SK-N-MC (cell line): Measurements from ENCODE around the gene HDDC2.

Experiments
- EZH2 ChIP-seq: fragments of 200-600 bp; sonication (generic); IDR thresholded peaks from one replicate; pipeline ENCODE4 v1.6.1; 2017; ENCODE audit warnings: antibody characterized with exemption
- POLR2AphosphoS5 ChIP-seq: IDR thresholded peaks from 2 replicates; pipeline ENCODE4 v1.6.1; 2012; ENCODE audit warnings: mild to moderate bottlenecking, low read depth, low read length, borderline replicate concordance

DNA sequence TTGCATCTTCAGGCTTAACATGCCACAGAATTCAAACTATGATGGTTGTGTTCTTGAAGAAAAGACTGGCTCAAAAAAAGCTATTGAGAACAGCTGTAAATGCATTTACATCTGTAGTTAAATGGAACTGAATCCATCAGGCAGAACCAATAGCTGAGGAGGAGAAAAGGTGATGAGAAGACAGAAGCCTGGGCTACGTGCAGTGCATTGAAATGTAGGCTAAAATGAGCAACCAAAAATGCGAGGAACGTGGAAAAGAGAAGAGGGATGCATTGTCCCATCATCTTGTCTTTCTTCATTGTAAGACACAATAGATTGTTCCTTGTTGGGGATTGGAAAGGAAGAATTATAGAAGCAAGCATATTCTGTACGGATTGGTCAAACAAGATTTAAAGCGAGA, 13.8 kb upstream of the HDDC2 start:
- TF ChIP-seq POLR2AphosphoS5 (no peak), EZH2 (no peak)
